SKM-1 (cell line): ENCODE results near the gene PUSL1.

Experiments
- DNase-seq: peaks from one replicate; lab custom pipeline; 2025; ENCODE audit not compliant: unreplicated experiment; lab: John Stamatoyannopoulos, UW

The PUSL1 gene

DNA sequence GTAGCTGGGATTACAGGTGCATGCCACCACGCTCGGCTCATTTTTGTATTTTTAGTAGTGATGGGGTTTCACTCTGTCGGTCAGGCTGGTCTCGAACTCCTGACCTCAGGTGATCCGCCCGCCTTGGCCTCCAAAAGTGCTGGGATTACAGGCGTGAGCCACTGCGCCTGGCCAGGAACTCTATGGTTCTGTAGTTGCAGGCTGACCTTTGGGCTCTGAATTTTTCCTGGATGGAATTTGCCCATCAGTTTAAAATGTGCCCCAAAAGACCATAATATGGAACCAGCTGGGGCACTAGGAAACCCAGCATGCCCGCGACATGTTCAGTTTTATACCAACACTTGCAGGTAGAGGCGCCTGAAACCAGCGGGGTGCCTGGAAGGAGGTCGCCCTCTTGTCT lies 29.8 kb upstream of the PUSL1 start:
- no peak for DNase-seq

DNA sequence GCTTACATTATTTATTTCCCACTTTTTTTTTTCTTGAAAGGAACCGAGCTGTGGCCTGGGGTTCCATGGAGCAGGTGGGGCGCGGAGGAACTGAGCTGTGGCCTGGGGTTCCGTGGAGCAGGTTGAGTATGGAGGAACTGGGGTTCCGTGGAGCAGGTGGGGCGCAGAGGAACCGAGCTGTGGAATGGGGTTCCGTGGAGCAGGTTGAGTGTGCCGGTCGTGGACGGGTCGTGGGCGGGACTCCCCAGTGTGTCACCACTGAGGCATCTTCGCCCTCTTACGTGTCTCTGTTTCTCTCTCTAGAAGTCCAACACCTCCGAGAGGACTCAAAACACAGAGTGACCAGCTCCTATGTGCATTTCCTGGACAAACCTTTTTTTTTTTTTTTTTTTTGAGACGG lies 29.4 kb upstream of the PUSL1 start:
- DNase-seq = no peak

DNA sequence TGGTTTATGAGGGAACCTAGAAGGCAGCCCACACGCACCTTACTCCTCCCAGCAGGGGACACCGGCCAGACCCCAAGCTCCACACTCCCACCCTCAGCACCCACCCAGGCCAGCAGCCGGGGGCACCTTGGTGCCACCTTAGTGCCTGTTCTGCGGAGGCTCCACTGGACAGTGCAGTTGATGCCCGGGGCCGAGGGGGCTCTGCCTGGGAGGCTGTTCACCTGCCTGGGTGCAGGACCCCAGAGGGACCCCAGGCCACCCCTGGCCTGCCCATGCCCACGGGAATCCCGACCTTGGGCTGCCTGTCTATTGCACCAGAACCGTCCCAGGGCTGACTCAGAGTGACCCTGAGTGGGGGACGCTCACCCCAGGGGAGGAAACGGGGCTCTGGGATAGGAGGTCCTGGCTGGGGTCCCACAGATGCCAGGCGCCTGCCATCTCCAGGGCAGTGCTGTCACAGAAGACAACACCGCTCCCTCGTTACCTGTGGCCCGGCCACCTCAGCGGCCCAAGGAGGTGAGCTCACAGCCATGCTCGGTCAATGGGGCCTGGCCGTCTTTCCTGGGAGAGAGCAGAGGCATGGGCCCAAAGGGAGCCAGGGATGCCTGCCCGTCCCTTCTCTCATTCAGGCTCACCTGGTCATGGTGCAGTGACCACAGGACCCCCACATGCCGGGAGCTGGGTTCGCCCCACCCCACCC lies 27.5 kb upstream of the PUSL1 start:
- DNase-seq = no peak

GRCh38 chr1:1281533-1282321 lies 26.7 kb upstream of the PUSL1 start:
- DNase-seq = no peak

- DNase-seq = no peak
These were observed 25.4 kb upstream of the PUSL1 start for GRCh38 chr1:1282998-1283397.

DNA sequence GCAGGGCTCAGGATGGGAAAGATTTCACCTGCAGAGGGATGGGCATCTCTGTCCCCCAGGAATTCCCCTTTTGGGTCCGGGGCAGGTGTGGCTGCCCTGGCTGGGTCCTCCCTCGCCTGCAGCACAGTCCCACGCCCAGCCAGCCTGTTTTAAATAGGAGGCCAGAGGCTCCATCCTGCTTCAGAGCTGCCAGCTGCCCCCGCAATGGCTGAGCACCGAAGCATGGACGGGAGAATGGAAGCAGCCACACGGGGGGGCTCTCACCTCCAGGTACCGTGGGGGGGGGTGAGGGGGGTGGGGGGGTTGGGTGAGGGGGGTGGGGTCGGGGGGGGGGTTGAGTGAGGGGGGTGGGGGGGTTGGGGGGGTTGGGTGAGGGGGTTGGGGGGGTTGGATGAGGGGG lies 24.6 kb upstream of the PUSL1 start:
- DNase-seq = no peak

GRCh38 chr1:1284221-1285101 lies 23.9 kb upstream of the PUSL1 start:
- no peak for DNase-seq

- DNase-seq = no peak
These were observed 23.3 kb upstream of the PUSL1 start for GRCh38 chr1:1285102-1285571.

DNA sequence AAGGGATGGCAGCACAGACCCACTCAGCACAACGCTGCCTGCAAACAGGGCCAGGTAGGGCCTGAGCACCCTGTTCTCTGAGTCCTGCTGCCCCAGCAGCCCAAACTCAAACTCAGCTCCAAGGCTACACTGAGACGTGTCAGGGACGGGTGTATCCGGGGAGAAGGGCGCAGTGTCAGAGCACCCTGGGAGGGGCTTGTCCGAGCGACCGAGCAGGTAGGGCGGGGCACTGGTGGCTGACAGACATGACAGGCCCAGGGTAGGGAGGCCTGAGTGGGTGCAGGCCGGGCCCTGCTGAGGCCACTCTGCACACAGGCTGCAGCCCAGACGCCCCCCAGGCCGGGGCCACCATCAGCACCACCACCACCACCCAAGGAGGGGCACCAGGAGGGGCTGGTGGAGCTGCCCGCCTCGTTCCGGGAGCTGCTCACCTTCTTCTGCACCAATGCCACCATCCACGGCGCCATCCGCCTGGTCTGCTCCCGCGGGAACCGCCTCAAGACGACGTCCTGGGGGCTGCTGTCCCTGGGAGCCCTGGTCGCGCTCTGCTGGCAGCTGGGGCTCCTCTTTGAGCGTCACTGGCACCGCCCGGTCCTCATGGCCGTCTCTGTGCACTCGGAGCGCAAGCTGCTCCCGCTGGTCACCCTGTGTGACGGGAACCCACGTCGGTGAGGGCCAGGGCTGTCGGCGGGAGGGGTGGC lies 22.6 kb upstream of the PUSL1 start:
- no peak for DNase-seq

- no peak for DNase-seq
These were observed 21.8 kb upstream of the PUSL1 start for GRCh38 chr1:1286313-1287261.

- no peak for DNase-seq
These were observed 20.9 kb upstream of the PUSL1 start for GRCh38 chr1:1287288-1288110.

- DNase-seq = no peak
These were observed 18.1 kb upstream of the PUSL1 start for GRCh38 chr1:1290238-1290731.

DNA sequence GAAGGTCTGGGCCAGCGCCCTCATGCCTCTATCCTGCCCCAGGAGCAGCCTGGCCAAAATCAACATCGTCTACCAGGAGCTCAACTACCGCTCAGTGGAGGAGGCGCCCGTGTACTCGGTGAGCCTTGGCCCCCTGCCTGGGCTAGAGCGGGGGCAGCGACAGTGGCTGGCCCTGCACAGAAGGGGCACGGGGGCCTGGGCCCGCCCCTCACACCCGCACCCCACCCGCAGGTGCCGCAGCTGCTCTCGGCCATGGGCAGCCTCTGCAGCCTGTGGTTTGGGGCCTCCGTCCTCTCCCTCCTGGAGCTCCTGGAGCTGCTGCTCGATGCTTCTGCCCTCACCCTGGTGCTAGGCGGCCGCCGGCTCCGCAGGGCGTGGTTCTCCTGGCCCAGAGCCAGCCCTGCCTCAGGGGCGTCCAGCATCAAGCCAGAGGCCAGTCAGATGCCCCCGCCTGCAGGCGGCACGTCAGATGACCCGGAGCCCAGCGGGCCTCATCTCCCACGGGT lies 17.3 kb upstream of the PUSL1 start:
- DNase-seq = no peak

DNA sequence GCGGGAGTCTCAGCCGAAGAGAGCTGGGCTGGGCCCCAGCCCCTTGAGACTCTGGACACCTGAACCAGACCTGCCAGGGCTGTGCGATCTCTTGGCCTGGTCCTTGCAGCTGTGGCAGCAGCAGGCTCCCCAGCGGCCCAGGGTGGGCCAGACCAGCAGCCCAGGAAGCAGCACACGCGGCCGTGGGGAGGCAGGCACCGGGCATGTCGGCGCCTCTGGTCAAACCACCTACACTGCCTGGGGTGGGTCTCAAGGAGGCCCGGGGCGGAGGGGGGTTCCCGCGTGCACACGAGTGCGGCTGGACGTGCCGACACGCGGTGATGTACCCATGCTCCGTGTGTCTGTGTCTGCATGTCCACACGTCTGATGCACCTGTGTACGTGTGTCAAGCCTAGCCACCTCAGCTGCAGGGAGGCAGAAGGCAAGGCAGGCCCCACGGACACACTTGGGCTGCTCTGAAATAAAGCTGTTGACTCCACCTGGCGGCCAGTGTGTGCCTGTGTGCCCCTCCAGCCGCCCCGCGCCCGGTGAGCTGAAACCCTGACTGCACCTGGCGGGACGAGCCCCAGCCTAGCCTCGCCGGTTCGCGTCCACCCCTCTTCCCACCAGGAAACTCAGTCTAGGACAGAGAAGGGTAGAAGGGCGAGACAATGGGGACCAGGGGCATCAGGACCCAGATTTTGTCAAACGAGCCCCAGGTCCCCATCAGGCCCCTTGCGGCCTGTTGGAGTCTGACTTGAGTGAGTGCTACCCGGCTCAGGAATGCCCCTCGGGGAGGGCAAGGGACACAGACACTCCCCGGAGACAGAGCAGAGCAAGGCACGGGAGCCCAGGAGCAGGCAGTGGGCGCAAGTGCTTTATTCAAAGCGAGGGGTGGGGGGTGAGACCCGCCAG lies 16.6 kb upstream of the PUSL1 start:
- peak; percentile 23 for DNase-seq

DNA sequence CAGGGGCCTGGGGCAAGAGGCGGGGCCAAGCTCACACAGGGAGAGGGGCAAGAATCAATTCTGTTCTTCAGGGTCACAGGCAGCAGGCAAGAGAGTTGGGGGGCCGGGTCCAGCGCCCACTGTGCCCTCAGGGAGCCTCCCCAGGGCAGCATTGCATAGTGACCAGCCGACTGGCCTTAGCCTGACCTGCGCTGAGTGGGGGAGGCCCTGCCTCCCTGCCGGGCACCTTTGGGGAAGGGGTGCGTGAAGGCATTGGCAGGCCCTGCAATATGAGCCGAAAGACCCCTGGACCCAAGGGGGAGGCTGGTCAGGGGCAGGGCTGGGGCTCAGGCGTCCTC lies 16.0 kb upstream of the PUSL1 start:
- DNase-seq = no peak

DNA sequence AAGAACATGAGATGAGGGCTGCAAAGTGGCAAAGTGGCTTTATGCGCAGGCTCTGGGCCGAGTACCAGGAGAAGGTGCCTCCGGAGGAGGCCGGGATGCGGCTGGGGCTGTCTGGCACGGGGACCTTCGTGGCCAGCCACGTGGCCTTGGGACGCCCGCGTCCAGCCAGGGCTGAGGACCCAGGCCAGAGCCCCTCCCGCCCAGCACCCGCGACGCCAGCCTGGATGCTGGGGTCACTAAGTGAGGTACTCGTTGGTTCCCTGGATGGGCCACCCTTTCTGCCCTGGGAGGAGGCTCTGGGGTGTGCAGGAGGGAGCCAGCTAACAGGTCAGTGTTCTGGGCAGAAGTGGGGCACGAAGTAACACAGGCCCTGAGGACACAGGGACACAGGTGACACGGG lies 15.5 kb upstream of the PUSL1 start:
- no peak for DNase-seq
